IPS-18a (cell line): Measurements from ENCODE around the gene TRA2A.

Experiments used
- H3K27ac ChIP-seq: one replicate; pipeline ENCODE4 v1.5.1; 2013; ENCODE audit warnings: low read length
- H3K27me3 ChIP-seq: one replicate; pipeline ENCODE4 v1.6.1; 2013; ENCODE audit warnings: mild to moderate bottlenecking, low read length; ENCODE audit not compliant: control insufficient read depth, insufficient read depth
- H3K36me3 ChIP-seq: one replicate; pipeline ENCODE4 v1.6.1; 2013; ENCODE audit warnings: low read depth, low read length; ENCODE audit not compliant: control insufficient read depth
- H3K4me1 ChIP-seq: one replicate; pipeline ENCODE4 v1.6.1; 2013; ENCODE audit warnings: low read depth, low read length; ENCODE audit not compliant: control insufficient read depth
- H3K4me3 ChIP-seq: one replicate; pipeline ENCODE4 v1.5.1; 2013; ENCODE audit warnings: low read length
- H3K9ac ChIP-seq: one replicate; pipeline ENCODE4 v1.6.1; 2013; ENCODE audit warnings: mild to moderate bottlenecking, low read length, moderate library complexity
- H3K9me3 ChIP-seq: one replicate; pipeline ENCODE4 v1.6.1; 2013; ENCODE audit warnings: low read depth, low read length; ENCODE audit not compliant: control insufficient read depth

TRA2A gene

DNA sequence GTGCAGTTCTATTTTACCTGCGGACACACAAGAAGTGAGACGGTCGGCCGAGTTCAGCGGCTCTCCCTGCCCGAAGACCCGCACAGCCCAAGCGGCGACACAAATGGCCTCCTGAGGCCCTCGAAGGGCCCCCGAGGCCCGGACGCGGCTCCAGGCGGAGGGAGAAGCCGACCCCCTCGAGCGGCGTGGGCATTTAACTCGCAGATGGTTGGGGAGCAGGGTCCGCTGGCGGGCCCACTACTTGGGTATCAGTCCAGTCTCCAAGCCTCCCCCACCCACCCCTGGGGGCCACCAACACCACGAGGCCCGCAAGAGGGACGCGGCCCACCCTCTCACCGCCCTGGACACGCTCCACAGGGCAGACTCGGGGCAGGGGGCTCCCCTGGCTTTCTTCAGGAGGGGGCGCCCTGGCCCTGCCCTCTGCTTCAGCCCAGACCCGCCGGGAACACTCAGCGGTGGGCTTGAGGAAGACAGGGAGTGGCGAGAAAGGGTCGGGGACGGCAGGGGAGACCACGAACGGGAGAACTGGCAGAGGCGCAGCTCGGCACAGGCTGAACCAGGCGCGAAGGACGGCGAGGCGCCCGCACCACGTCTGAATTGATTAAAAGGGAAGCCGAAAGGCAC is 63.1 kb downstream of the TRA2A start:
- H3K36me3 ChIP-seq: no peaks in the 10 kb centered on the region
- H3K27ac ChIP-seq: peak overlapping the region; percentile 17
- peak overlapping the region; percentile 94 for H3K4me3 ChIP-seq
- peaks cover 38% of the 10 kb centered on the region for H3K4me1 ChIP-seq
- H3K9me3 ChIP-seq: no peaks in the 10 kb centered on the region
- peak overlapping the region; percentile 88 for H3K9ac ChIP-seq
- H3K27me3 ChIP-seq: no peaks in the 10 kb centered on the region

DNA sequence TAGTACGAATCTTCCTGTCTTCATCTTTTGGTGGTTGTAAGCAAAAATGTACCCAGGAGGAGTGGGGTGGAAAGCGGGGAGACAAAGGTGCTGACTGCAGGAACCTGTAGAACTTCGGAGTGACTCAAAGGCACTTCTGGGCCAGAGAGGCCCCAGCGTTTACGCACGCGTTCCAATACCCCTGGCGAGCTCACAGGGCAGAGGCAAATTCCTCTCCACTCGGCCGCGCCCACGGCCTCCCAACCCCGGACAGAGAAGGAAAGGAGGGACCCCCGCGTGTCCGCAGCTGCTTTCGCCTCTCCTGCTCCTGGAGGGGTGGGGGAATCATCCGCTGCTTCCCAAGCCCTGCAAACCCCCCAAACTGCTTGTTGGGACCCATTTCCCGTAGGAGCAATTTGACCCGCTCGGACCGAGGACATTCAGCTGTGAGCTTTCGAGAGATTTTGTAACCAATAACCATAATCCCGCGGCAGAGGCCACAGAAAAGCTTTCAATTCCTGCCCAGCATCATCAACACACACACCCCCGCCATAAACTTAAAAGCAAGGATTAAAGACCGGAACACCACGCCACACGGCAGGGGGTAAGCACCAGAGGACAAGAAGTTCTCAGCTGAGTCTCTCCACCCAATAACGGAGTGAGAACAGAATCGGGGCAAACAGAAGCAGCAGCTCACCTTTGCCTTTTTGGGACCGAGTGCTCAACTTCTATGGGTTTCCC is 63.8 kb downstream of the TRA2A start:
- Histone ChIP-seq H3K27me3 (no peaks in the 10 kb centered on the region), H3K4me3 (peak overlapping the region; percentile 94), H3K4me1 (peaks cover 40% of the 10 kb centered on the region)

DNA sequence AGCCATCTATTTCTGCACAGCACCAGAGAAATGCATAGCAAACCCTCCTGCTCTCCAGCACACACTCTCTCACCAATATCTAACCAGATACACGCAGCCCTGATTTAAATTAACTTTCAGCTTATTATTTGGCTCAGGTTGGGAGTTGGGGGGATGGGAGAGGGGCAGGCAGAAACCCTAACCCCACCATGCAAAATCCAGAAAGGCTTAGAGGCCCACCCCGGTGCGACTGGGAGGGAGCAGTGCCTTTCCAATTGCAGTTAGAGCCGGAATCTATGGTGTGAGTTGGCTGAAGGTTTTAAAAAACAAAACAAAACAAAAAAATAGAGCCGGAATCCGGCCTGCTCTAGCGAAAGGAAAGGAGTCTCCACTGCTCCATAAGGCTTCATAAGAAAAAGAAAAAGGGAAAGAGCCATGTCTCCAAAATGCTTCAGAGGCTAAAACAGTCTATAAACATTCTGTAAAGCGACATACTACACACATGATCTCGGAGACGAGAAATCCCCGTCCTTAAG is 64.4 kb downstream of the TRA2A start:
- Histone ChIP-seq H3K36me3 (no peaks in the 10 kb centered on the region), H3K4me3 (peak overlapping the region; percentile 94), H3K27ac (peak overlapping the region; percentile 9), H3K9me3 (no peaks in the 10 kb centered on the region), H3K9ac (peak overlapping the region; percentile 88), H3K4me1 (peaks cover 39% of the 10 kb centered on the region), H3K27me3 (no peaks in the 10 kb centered on the region)

More for the DNA sequence above, 63.8 kb downstream of the TRA2A start:
- H3K27ac ChIP-seq: peak overlapping the region; percentile 9
- peak overlapping the region; percentile 88 for H3K9ac ChIP-seq
- H3K9me3 ChIP-seq: no peaks in the 10 kb centered on the region
- H3K36me3 ChIP-seq: no peaks in the 10 kb centered on the region

GRCh38 chr7:23462846-23463245 is 68.9 kb downstream of the TRA2A start:
- Histone ChIP-seq H3K36me3 (peaks cover 12% of the 10 kb centered on the region), H3K9ac (no peak overlapping the region), H3K9me3 (no peaks in the 10 kb centered on the region), H3K27me3 (no peaks in the 10 kb centered on the region), H3K27ac (no peak overlapping the region), H3K4me3 (peak overlapping the region; percentile 51), H3K4me1 (peaks cover 42% of the 10 kb centered on the region)

DNA sequence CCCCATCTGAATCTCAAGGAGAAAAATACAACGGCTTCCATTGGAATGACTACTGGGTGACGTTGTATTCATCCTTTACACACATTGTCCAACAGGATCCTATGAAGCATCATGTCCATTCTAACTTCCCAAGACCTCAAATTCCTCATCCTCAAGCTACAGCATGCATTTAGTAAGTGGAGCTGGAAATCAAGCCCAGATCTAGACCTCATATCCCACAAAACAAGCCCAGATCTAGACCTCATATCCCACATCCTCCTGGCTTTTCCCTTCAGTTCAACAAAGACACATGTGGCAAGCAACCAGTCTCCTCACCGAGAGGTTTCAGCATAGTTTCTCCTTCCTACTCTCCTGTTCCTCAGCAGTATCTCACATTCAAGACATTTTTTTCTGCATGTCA is 73.7 kb downstream of the TRA2A start:
- Histone ChIP-seq H3K27ac (no peak overlapping the region), H3K4me3 (no peak overlapping the region), H3K9ac (no peak overlapping the region), H3K9me3 (no peaks in the 10 kb centered on the region), H3K27me3 (no peaks in the 10 kb centered on the region), H3K36me3 (peaks cover 23% of the 10 kb centered on the region), H3K4me1 (peaks cover 31% of the 10 kb centered on the region)

DNA sequence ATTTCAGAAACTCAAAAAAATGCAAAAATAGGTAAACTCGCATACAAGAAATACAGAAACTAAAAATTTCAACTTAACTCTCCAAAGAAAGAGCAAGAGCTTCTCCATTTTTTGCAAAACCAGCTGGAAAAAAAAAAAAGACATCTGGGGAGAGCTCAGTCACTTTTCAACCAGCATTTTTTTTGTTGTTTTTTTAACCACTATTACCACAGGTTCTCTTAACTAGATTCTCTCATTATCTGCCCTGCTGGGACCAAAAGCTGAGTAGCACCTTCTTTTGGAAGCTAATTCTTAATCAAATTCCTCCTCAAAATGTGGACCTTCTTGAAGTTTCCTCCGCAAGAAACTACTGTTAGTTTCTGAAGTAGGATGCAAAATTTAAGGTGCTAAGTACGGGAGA is 75.7 kb downstream of the TRA2A start:
- Histone ChIP-seq H3K4me1 (peaks cover 25% of the 10 kb centered on the region), H3K4me3 (no peak overlapping the region), H3K36me3 (peaks cover 23% of the 10 kb centered on the region), H3K27me3 (no peaks in the 10 kb centered on the region), H3K9ac (no peak overlapping the region), H3K27ac (no peak overlapping the region), H3K9me3 (no peaks in the 10 kb centered on the region)

- H3K4me1 ChIP-seq: peaks cover 25% of the 10 kb centered on the region
- H3K4me3 ChIP-seq: no peak overlapping the region
- H3K9ac ChIP-seq: no peak overlapping the region
- peaks cover 22% of the 10 kb centered on the region for H3K36me3 ChIP-seq
- H3K27me3 ChIP-seq: no peaks in the 10 kb centered on the region
- no peaks in the 10 kb centered on the region for H3K9me3 ChIP-seq
- no peak overlapping the region for H3K27ac ChIP-seq
Observed at GRCh38 chr7:23454881-23455526, 76.8 kb downstream of the TRA2A start.
